Nephron progenitor cell (in vitro differentiated cells): ENCODE measurements around the gene PERM1.
A peak's percentile ranks its signal among the peaks of the same experiment; 100 is the strongest.

ENCODE experiments used
- DNase-seq: peaks from one replicate; pipeline ENCODE4 v3.0.0; 2021
- H3K27ac Mint-ChIP-seq: 2 replicates; pipeline ENCODE4 v1.8.0; 2021; ENCODE audit warnings: mild to moderate bottlenecking, moderate library complexity, mixed read lengths
- H3K27me3 Mint-ChIP-seq: 2 replicates; pipeline ENCODE4 v1.8.0; 2021; ENCODE audit warnings: mild to moderate bottlenecking, low read depth, mixed read lengths; ENCODE audit not compliant: poor library complexity
- H3K36me3 Mint-ChIP-seq: 2 replicates; pipeline ENCODE4 v1.8.0; 2021; ENCODE audit warnings: low read depth, mixed read lengths
- H3K4me1 Mint-ChIP-seq: 2 replicates; pipeline ENCODE4 v1.8.0; 2021; ENCODE audit warnings: mixed read lengths
- H3K4me3 Mint-ChIP-seq: 2 replicates; pipeline ENCODE4 v1.8.0; 2021; ENCODE audit warnings: mild to moderate bottlenecking, moderate library complexity, mixed read lengths
- H3K9me3 Mint-ChIP-seq: 2 replicates; pipeline ENCODE4 v1.8.0; 2021; ENCODE audit warnings: mild to moderate bottlenecking, moderate library complexity, mixed read lengths
- TF ChIP-seq, protein P1 (sequence below): fragments of 200-600 bp; sonication (generic); IDR thresholded peaks from 2 replicates; pipeline ENCODE4 v1.5.0; 2021; ENCODE audit warnings: antibody characterized with exemption

PERM1 gene

DNA sequence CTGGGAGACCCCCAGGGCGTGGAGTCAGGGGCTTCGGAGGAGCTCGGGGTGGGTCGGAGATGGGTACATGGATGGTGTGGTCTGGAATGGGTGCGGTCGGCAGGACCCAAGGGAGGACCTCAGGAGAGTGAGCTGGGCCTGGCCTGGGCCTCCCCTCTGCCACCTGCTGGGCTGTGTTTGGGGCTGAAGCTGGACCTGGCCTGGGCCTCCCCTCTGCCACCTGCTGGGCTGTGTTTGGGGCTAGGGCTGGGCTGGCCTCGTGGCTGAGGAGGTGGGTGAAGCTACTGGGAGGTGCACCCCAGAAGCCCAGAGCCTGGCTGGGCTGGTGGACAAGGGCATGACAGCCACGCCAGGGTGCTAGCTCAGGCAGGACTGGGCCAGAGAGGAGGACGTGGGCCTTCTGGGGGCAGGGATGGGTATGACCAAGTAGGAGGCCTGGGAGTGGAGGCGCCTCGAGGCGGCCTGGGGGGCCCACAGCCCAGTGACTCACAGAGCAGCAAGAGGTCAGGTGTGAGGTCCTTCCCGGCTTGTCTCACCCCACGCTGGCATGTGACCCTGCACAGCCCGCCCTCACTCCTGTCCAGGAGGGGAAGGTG is 43.7 kb downstream of the PERM1 start:
- DNase-seq: no peak
- Mint-ChIP-seq H3K27ac (no peak overlapping the region), H3K4me3 (no peak overlapping the region), H3K9me3 (no peaks in the 10 kb centered on the region), H3K4me1 (peaks cover 42% of the 10 kb centered on the region), H3K36me3 (no peaks in the 10 kb centered on the region), H3K27me3 (peaks cover 60% of the 10 kb centered on the region)
- TF ChIP-seq, protein P1, sequence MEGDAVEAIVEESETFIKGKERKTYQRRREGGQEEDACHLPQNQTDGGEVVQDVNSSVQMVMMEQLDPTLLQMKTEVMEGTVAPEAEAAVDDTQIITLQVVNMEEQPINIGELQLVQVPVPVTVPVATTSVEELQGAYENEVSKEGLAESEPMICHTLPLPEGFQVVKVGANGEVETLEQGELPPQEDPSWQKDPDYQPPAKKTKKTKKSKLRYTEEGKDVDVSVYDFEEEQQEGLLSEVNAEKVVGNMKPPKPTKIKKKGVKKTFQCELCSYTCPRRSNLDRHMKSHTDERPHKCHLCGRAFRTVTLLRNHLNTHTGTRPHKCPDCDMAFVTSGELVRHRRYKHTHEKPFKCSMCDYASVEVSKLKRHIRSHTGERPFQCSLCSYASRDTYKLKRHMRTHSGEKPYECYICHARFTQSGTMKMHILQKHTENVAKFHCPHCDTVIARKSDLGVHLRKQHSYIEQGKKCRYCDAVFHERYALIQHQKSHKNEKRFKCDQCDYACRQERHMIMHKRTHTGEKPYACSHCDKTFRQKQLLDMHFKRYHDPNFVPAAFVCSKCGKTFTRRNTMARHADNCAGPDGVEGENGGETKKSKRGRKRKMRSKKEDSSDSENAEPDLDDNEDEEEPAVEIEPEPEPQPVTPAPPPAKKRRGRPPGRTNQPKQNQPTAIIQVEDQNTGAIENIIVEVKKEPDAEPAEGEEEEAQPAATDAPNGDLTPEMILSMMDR: no peak

DNA sequence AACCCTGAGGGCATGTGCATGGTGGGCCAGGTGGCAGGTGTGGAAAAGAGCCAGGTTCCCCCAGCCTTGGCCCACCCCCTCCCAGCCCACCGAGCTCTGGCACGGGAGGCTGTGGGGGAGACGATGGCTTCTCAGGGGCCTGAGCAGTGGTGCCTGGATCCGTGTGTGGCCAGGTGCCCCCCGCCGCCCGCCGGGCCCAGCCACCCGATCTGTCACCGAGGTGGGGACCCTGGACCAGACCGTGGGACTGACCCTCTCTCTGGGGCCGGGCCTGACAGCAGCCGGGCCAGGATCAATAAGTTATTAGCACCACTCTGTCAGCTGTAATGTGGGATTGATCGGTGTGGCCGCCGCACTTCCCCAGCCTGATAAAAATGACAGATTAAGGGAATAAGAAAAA is 44.4 kb downstream of the PERM1 start:
- Mint-ChIP-seq H3K4me3 (no peak overlapping the region), H3K9me3 (no peaks in the 10 kb centered on the region), H3K27me3 (peaks cover 63% of the 10 kb centered on the region), H3K27ac (no peak overlapping the region), H3K36me3 (no peaks in the 10 kb centered on the region), H3K4me1 (peaks cover 48% of the 10 kb centered on the region)
- TF ChIP-seq, protein P1: no peak
- DNase-seq: no peak

DNA sequence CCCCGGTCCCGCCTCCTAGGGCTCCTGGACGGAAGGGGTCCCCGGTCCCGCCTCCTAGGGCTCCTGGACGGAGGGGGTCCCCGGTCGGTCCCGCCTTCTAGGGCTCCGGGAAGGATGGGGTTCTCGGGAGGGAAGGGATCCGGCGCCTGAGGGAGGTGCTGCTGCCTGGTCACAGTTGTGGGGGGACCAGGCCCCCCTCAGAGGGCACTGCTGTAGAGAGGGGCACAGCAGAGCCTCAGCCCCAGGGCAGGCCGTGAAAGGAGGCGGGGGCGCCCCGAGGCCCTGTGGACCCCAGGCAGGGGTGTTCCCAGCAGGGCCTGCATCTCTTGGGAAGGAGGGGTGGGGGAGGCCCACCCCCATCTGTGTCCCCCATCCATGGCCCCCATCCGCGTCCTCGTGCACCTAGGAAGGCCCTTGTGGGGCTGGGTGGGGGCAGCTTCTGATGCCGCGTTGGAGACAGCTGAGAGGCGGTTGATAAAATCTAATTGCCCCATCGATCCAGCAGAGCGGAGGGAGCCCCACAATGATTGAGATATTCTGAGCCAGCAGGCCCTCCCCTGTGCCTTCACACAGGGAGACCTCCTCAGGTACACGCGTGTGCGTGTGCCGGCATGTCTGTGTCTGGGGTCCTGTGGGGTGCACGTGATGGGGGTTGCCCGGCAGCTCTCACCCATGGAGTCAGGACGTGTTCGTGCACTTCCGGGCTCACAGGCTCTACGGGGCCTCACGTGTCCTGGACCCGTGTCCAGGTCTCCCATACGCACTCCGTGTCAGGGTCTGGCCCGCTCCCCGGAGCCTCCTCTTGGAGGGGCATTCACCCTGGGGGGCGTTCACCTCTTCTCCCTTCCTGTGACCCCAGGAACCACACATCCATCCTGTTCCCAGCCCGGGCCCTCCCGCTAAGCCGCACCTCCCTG is 45.3 kb downstream of the PERM1 start:
- H3K27ac Mint-ChIP-seq: no peak overlapping the region
- no peaks in the 10 kb centered on the region for H3K9me3 Mint-ChIP-seq
- TF ChIP-seq, protein P1: no peak
- H3K4me1 Mint-ChIP-seq: peaks cover 58% of the 10 kb centered on the region
- H3K36me3 Mint-ChIP-seq: peaks cover 8% of the 10 kb centered on the region
- peaks cover 72% of the 10 kb centered on the region for H3K27me3 Mint-ChIP-seq
- H3K4me3 Mint-ChIP-seq: no peak overlapping the region
- no peak for DNase-seq

DNA sequence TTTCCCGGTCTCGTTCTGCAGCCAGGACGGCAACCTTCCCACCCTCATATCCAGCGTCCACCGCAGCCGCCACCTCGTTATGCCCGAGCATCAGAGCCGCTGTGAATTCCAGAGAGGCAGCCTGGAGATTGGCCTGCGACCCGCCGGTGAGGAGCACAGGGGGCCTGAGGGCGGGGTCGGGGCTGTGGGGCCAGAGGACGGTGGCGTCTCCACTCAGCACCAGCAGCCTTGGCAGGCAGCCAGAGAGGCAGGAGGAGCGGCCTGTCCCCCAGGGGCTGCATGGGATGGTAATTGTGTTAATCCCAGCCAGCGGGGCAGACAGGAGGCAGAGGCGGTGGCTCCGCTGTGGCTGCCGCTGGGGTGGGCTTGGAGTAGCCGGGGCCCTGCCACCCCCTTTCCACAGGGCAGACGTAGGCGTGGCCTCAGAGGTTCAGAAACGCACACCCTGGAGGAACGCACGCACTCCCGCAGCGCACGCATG is 46.1 kb downstream of the PERM1 start:
- no peaks in the 10 kb centered on the region for H3K9me3 Mint-ChIP-seq
- H3K27me3 Mint-ChIP-seq: peaks cover 77% of the 10 kb centered on the region
- TF ChIP-seq, protein P1: no peak
- H3K27ac Mint-ChIP-seq: no peak overlapping the region
- peaks cover 61% of the 10 kb centered on the region for H3K4me1 Mint-ChIP-seq
- peak; percentile 68 for DNase-seq
- peaks cover 14% of the 10 kb centered on the region for H3K36me3 Mint-ChIP-seq
- H3K4me3 Mint-ChIP-seq: peak overlapping the region; percentile 54

DNA sequence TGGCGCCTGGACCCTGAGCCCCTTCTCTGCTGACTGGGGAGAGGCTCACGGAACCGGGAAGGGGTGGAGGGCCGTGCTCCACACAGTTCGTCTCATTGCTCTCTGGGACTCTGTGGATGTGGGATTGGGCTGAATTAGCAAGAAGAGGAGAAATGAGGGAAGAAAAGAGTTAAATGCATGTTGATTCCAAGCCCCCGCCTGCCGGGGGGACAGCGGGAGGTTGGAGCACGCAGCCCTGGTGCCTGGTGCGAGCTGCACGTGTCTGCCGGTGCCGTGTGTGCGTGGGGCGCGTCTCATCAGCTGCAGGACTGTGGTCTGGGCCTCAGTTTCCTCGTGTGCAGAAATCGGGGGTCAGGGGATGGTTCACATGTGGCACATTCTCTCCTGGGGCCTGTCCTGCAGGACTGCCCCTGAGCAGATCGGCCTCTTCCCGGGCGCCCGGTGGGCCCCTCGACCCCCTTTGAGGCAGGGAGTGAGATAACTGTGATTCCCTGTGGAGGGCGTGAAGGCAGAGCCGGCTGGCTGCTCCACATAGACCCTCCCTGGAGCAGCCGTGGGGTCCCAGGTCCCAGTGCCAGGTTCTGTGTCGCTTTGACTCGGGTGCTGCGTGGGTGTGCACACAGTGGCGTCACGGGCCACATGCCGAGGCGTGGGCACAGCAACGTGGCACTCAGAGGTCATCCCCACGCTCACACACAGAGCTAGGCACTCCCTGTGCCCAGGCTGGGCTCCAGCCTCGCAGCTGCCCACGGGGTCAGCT is 46.7 kb downstream of the PERM1 start:
- peaks cover 14% of the 10 kb centered on the region for H3K36me3 Mint-ChIP-seq
- peaks cover 61% of the 10 kb centered on the region for H3K4me1 Mint-ChIP-seq
- DNase-seq: no peak
- TF ChIP-seq, protein P1: no peak
- no peak overlapping the region for H3K27ac Mint-ChIP-seq
- peak overlapping the region; percentile 70 for H3K4me3 Mint-ChIP-seq
- peaks cover 79% of the 10 kb centered on the region for H3K27me3 Mint-ChIP-seq
- no peaks in the 10 kb centered on the region for H3K9me3 Mint-ChIP-seq
